H9 (cell line): ENCODE data around the gene CEBPG. TPM values are rescaled to one million over a fixed set of nuclear protein-coding genes. Genes with fewer than 3 reads are reported as not detected.

Source experiments
- DNase-seq: peaks from one replicate; pipeline ENCODE4 v3.0.0-alpha.2; 2017
- H2AFZ ChIP-seq: one replicate; pipeline ENCODE4 v1.6.1; 2013; ENCODE audit warnings: mild to moderate bottlenecking, low read length, control low read depth, moderate library complexity
- H2AK5ac ChIP-seq: 2 replicates; pipeline ENCODE4 v1.6.1; 2013; ENCODE audit warnings: low read length, control low read depth, mixed read lengths; ENCODE audit not compliant: insufficient read length
- H2BK120ac ChIP-seq: one replicate; pipeline ENCODE4 v1.6.1; 2013; ENCODE audit warnings: low read depth, mild to moderate bottlenecking, low read length, control low read depth, inconsistent platforms; ENCODE audit not compliant: poor library complexity, severe bottlenecking
- H2BK12ac ChIP-seq: 2 replicates; pipeline ENCODE4 v1.6.1; 2013; ENCODE audit warnings: low read length, control low read depth, mixed read lengths, low read depth; ENCODE audit not compliant: insufficient read length
- H2BK15ac ChIP-seq: 2 replicates; pipeline ENCODE4 v1.6.1; 2013; ENCODE audit warnings: low read depth, low read length, control low read depth
- H2BK20ac ChIP-seq: one replicate; pipeline ENCODE4 v1.6.1; 2013; ENCODE audit warnings: low read depth, mild to moderate bottlenecking, low read length, control low read depth, inconsistent platforms; ENCODE audit not compliant: poor library complexity, severe bottlenecking
- H2BK5ac ChIP-seq: 2 replicates; pipeline ENCODE4 v1.6.1; 2013; ENCODE audit warnings: low read length, control low read depth, mixed read lengths; ENCODE audit not compliant: insufficient read length
- H3K14ac ChIP-seq: 2 replicates; pipeline ENCODE4 v1.6.1; 2013; ENCODE audit warnings: low read length, control low read depth; ENCODE audit not compliant: insufficient read depth
- H3K18ac ChIP-seq: 2 replicates; pipeline ENCODE4 v1.6.1; 2013; ENCODE audit warnings: low read depth, mild to moderate bottlenecking, mixed read lengths, low read length, control low read depth; ENCODE audit not compliant: insufficient read length
- H3K23ac ChIP-seq: 2 replicates; pipeline ENCODE4 v1.6.1; 2013; ENCODE audit warnings: low read length, control low read depth, mixed read lengths, low read depth; ENCODE audit not compliant: insufficient read length
- H3K23me2 ChIP-seq: 2 replicates; pipeline ENCODE4 v1.6.1; 2013; ENCODE audit warnings: low read depth, mild to moderate bottlenecking, mixed read lengths, low read length, control low read depth; ENCODE audit not compliant: insufficient read length, poor library complexity, severe bottlenecking
- H3K27ac ChIP-seq: 2 replicates; pipeline ENCODE4 v1.5.1; 2013; ENCODE audit warnings: low read length, control low read depth, mixed read lengths, low read depth; ENCODE audit not compliant: insufficient read length
- H3K27me3 ChIP-seq: 2 replicates; pipeline ENCODE4 v1.6.1; 2013; ENCODE audit warnings: low read length, control low read depth, inconsistent platforms; ENCODE audit not compliant: insufficient read depth
- H3K4ac ChIP-seq: 2 replicates; pipeline ENCODE4 v1.6.1; 2013; ENCODE audit warnings: low read depth, mild to moderate bottlenecking, control low read depth, inconsistent platforms, low read length, moderate library complexity
- H3K4me1 ChIP-seq: 2 replicates; pipeline ENCODE4 v1.6.1; 2013; ENCODE audit warnings: low read length, control low read depth, inconsistent platforms; ENCODE audit not compliant: insufficient read depth
- H3K4me2 ChIP-seq: 2 replicates; pipeline ENCODE4 v1.6.1; 2013; ENCODE audit warnings: low read length, control low read depth, mixed read lengths; ENCODE audit not compliant: insufficient read length, insufficient read depth
- H3K56ac ChIP-seq: 2 replicates; pipeline ENCODE4 v1.6.1; 2013; ENCODE audit warnings: low read depth, mild to moderate bottlenecking, mixed read lengths, low read length, control low read depth; ENCODE audit not compliant: insufficient read length
- H3K79me1 ChIP-seq: 2 replicates; pipeline ENCODE4 v1.6.1; 2013; ENCODE audit warnings: low read depth, mild to moderate bottlenecking, moderate library complexity, low read length, control low read depth, inconsistent platforms; ENCODE audit not compliant: insufficient read depth, poor library complexity, severe bottlenecking
- H3K79me2 ChIP-seq: 2 replicates; pipeline ENCODE4 v1.6.1; 2013; ENCODE audit warnings: low read length, control low read depth, inconsistent platforms; ENCODE audit not compliant: insufficient read depth
- H3K9ac ChIP-seq: 2 replicates; pipeline ENCODE4 v1.6.1; 2013; ENCODE audit warnings: low read length, control low read depth, mixed read lengths; ENCODE audit not compliant: insufficient read length; ENCODE audit errors: extremely low read depth
- H3K9me3 ChIP-seq: one replicate; pipeline ENCODE4 v1.6.1; 2013; ENCODE audit warnings: low read depth, low read length, inconsistent platforms; ENCODE audit not compliant: control insufficient read depth
- H3T11ph ChIP-seq: one replicate; pipeline ENCODE4 v1.6.1; 2013; ENCODE audit warnings: mild to moderate bottlenecking, low read length, control low read depth, inconsistent platforms
- H4K20me1 ChIP-seq: one replicate; pipeline ENCODE4 v1.6.1; 2013; ENCODE audit not compliant: control insufficient read depth, insufficient read length, insufficient read depth
- H4K5ac ChIP-seq: 2 replicates; pipeline ENCODE4 v1.6.1; 2013; ENCODE audit warnings: low read depth, mild to moderate bottlenecking, mixed read lengths, low read length, control low read depth; ENCODE audit not compliant: insufficient read length
- H4K8ac ChIP-seq: replicated peaks from 2 replicates; pipeline ENCODE4 v1.6.1; 2013; ENCODE audit warnings: low read length, control low read depth, mixed read lengths, low read depth; ENCODE audit not compliant: insufficient read length
- H4K91ac ChIP-seq: 2 replicates; pipeline ENCODE4 v1.6.1; 2013; ENCODE audit warnings: low read depth, mild to moderate bottlenecking, moderate library complexity, mixed read lengths, low read length, control low read depth; ENCODE audit not compliant: insufficient read length
- H3K27ac Mint-ChIP-seq, 3 experiments: 2 replicates in 2 of 3; 3 replicates in 1 of 3; pipeline ENCODE4 v1.8.0; 2020 to 2021; ENCODE audit warnings: mixed read lengths in 3 of 3, mild to moderate bottlenecking in 1 of 3, moderate library complexity in 1 of 3
- H3K27me3 Mint-ChIP-seq: 2 replicates; pipeline ENCODE4 v1.8.0; 2021; ENCODE audit warnings: low read depth, mild to moderate bottlenecking, moderate library complexity, mixed read lengths
- H3K36me3 Mint-ChIP-seq, 3 experiments: 2 replicates in 2 of 3; 3 replicates in 1 of 3; pipeline ENCODE4 v1.8.0; 2020 to 2021; ENCODE audit warnings: low read depth in 3 of 3, mixed read lengths in 3 of 3; ENCODE audit not compliant: insufficient read depth in 1 of 3
- H3K4me1 Mint-ChIP-seq, 2 experiments: 2 replicates each; pipeline ENCODE4 v1.8.0; 2020; ENCODE audit warnings: mixed read lengths in 2 of 2
- H3K4me3 Mint-ChIP-seq, 2 experiments: 2 replicates in 1 of 2; 3 replicates in 1 of 2; pipeline ENCODE4 v1.8.0; 2020 to 2021; ENCODE audit warnings: mild to moderate bottlenecking in 2 of 2, mixed read lengths in 2 of 2, moderate library complexity in 1 of 2
- H3K9me3 Mint-ChIP-seq, 2 experiments: 2 replicates in 1 of 2; 3 replicates in 1 of 2; pipeline ENCODE4 v1.8.0; 2020; ENCODE audit warnings: mild to moderate bottlenecking in 2 of 2, mixed read lengths in 2 of 2, moderate library complexity in 1 of 2
- WGBS: extraction: QIAGEN DNeasy Blood & Tissue Kit; methylation state at CpG from one replicate; pipeline ENCODE4 v1.1.7; 2013; ENCODE audit warnings: missing lambda C conversion rate, low lambda C conversion rate, mixed read lengths; ENCODE audit not compliant: insufficient read length; ENCODE audit errors: extremely low coverage; 5-methylcytosine and 5-hydroxymethylcytosine counted together
- total RNA-seq: library from RNA; stranded (reverse); gene quantifications from 2 replicates; pipeline ENCODE4 v1.2.1, GENCODE V29; 2021
- TF ChIP-seq, protein P1 (sequence below): fragments of 200-600 bp; sonication (generic); conservative IDR thresholded peaks from 3 replicates; pipeline ENCODE4 v1.8.0; 2021; ENCODE audit warnings: antibody characterized with exemption, mild to moderate bottlenecking

CEBPG gene
- total RNA-seq, 1 experiment from 2014 or later = 33.7 TPM

DNA sequence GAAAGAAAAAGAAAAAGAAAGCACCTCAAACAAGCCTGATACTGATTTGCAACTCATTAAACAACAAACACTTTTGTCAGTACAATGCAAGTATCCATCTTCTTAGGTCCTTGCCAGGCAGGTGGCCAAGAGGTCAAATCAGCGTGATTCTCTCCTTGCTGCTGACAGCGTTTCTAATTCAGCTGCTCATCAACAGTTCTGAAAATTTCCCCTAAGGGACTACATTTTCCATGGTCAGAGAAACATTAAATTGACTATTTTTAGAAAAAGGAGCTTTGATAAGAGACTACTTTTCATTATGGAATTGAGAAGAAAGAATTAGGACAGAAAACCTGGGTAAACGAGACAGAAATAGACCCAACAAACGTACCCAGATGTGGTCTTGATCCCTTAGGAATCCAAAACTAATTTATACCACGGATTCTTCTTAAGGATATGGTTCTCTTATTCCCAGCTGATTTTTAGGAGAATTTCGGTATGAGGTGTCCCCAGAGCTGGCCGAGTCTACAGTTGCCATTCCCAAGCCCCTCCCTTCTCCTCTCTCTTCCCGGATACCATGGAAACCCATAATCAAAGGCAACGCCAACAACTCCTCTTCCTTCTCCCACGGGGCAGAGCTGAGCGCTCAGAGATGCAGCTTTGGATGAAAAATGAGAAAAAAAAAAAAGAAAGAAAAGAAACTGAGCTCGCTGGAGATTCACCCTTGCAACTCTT is 29.5 kb upstream of the CEBPG start:
- TF ChIP-seq, protein P1, sequence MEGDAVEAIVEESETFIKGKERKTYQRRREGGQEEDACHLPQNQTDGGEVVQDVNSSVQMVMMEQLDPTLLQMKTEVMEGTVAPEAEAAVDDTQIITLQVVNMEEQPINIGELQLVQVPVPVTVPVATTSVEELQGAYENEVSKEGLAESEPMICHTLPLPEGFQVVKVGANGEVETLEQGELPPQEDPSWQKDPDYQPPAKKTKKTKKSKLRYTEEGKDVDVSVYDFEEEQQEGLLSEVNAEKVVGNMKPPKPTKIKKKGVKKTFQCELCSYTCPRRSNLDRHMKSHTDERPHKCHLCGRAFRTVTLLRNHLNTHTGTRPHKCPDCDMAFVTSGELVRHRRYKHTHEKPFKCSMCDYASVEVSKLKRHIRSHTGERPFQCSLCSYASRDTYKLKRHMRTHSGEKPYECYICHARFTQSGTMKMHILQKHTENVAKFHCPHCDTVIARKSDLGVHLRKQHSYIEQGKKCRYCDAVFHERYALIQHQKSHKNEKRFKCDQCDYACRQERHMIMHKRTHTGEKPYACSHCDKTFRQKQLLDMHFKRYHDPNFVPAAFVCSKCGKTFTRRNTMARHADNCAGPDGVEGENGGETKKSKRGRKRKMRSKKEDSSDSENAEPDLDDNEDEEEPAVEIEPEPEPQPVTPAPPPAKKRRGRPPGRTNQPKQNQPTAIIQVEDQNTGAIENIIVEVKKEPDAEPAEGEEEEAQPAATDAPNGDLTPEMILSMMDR = no peak
- no peak overlapping the region for H3K56ac ChIP-seq
- H3K23me2 ChIP-seq = no peaks in the 10 kb centered on the region
- H3K27me3 Mint-ChIP-seq = peaks cover 44% of the 10 kb centered on the region
- no peak overlapping the region for H2BK12ac ChIP-seq
- no peak overlapping the region for H3K27ac ChIP-seq
- no peaks in the 10 kb centered on the region for H3K9me3 ChIP-seq
- H2BK5ac ChIP-seq = no peak overlapping the region
- no peak overlapping the region for H2AFZ ChIP-seq
- no peak overlapping the region for H3K4ac ChIP-seq
- no peak overlapping the region for H4K91ac ChIP-seq
- H2AK5ac ChIP-seq = no peak overlapping the region
- no peaks in the 10 kb centered on the region for H3K9me3 Mint-ChIP-seq
- no peak overlapping the region for H2BK15ac ChIP-seq
- H3K14ac ChIP-seq = no peak overlapping the region
- H3K18ac ChIP-seq = no peak overlapping the region
- no peaks in the 10 kb centered on the region for H3K27me3 ChIP-seq
- no peak for DNase-seq
- no peak overlapping the region for H2BK20ac ChIP-seq
- no peaks in the 10 kb centered on the region for H3K79me2 ChIP-seq
- no peak overlapping the region for H3K23ac ChIP-seq
- H3K4me1 Mint-ChIP-seq = peaks cover 5 to 7% of the 10 kb centered on the region in 2 experiments
- no peaks in the 10 kb centered on the region for H4K20me1 ChIP-seq
- H4K8ac ChIP-seq = no peak overlapping the region
- no peaks in the 10 kb centered on the region for H3K36me3 Mint-ChIP-seq
- H3K4me1 ChIP-seq = no peaks in the 10 kb centered on the region
- no peaks in the 10 kb centered on the region for H3K79me1 ChIP-seq
- no peak overlapping the region for H3K27ac Mint-ChIP-seq
- WGBS = no CpG with 5 or more reads among the region's 12 CpGs
- no peak overlapping the region for H3K4me3 Mint-ChIP-seq
- no peak overlapping the region for H4K5ac ChIP-seq
- H2BK120ac ChIP-seq = no peak overlapping the region
- H3K9ac ChIP-seq = no peak overlapping the region
- H3K4me2 ChIP-seq = no peak overlapping the region
- H3T11ph ChIP-seq = no peak overlapping the region
